Superior temporal gyrus (tissue), 1 donor: ENCODE data around the gene RAB11FIP4.
A peak's percentile ranks its signal among the peaks of the same experiment; 100 is the strongest.

Experiments
- DNase-seq: peaks from one replicate; pipeline ENCODE4 v3.0.0-alpha.2; 2016; ENCODE audit errors: extremely low spot score

RAB11FIP4 gene

DNA sequence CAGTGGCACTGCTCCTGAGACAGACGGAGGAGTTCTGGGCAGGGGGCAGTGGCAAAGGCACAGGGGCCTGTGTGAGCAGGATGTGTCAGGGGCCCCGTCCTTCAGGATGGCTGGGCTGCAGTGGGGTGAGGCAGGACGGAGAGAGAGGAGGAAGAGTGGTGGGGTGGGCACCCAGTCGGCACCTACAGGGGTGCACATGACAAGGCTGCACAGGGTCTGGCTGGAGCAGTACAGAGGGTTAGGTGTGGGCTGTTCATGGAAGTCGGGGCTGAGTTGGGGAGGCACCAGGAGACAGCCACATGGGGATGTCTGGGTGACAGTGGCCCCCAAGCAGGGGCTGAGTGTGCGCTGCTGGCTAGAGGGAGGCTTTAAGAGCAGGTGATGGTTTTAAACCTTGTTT is 106.0 kb downstream of the RAB11FIP4 start:
- no peak for DNase-seq

DNA sequence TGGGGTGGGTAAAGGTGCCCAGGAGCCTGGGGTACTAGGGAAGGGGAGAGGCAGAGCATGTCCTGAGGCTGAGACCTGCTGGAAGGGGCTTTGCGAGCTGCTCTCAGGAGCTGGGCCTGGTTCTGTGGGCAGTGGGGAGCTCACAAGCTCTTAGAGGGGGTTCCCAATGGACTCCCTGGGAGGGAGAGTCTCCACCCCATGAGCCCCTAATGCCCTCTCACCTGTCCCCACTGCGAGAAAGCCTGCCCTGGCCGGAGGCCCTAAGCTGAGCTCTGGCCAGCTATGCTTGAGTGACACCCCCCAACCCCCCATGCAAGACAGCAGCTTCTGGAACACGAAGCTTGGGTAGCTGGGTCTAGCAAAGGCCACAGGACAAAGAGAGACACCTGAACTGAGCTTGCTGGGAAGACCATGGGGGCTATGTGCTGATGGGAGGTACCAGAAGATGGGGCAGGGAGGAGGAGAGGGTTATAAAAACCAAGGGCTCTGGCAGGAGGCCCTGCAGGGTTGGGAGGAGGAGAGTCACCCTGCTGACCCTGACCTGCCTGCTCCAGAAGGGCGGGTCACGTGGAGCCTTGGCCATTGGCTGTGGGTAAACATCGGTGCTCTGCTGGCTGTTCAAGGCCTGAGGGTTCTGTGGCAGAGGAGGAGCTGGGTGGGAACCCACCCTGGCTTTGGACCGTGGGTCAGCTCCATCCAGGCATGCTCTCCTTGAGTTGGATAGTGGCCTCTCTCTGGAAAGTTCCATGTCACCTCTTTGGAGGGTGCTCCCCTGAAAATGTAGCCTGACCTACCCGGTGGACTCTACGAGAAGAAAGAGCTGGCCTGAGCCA is 106.7 kb downstream of the RAB11FIP4 start:
- DNase-seq, result no peak

DNA sequence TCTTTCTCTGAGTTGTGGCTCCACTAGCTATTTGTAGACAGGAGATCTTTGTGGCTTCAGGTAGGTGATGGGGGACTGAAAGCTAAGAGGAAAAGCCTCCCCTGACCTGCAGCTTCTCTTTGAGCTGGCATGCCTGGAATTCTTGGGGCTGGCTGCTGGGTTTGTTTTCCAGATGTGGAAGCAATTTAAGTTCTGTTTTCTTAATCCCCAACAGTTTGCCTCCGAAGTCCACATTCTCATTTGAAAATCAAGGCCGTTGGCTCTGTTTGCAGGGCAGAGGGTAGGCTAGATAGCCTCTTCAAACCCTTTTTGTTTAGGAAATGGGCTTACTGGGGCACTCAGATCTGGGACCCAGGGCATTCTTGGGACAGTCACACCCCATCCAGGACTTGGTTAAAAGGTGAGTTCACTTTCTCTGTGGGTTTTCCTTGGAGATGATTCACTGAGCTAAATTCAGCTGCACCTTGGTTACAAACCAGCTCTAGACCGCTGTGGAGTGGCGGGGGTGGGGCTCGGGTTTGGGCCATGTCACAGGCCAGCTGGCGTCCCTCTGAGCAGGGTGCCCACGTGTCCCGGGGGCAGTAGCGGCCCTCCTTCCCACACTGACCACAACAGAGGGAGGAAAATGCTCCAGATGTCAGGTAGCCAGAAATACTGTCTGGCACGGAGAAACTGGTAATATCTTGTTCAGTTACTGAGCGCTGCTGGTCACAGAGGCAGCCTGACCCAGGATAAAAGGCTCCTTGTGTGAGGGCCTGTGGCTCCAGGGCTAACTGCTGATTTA is 108.5 kb downstream of the RAB11FIP4 start:
- peak; percentile 76 for DNase-seq

DNA sequence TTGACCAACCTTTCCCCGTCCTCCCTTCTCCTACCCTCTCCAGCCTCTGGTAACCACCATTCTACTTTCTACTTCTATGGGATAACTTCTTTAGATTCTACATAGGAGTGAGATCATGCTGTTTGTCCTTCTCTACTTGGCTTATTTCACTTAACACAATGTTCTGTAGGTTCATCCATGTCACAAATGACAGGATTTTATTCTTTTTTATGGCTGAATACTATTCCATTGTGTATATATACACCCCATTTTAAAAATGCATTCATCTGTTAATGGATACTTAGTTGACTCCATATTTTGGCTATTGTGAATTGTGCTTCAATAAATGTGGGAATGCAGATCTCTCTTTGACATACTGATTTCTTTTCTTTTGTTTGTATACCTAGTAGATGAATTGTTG is 115.0 kb downstream of the RAB11FIP4 start:
- no peak for DNase-seq

DNA sequence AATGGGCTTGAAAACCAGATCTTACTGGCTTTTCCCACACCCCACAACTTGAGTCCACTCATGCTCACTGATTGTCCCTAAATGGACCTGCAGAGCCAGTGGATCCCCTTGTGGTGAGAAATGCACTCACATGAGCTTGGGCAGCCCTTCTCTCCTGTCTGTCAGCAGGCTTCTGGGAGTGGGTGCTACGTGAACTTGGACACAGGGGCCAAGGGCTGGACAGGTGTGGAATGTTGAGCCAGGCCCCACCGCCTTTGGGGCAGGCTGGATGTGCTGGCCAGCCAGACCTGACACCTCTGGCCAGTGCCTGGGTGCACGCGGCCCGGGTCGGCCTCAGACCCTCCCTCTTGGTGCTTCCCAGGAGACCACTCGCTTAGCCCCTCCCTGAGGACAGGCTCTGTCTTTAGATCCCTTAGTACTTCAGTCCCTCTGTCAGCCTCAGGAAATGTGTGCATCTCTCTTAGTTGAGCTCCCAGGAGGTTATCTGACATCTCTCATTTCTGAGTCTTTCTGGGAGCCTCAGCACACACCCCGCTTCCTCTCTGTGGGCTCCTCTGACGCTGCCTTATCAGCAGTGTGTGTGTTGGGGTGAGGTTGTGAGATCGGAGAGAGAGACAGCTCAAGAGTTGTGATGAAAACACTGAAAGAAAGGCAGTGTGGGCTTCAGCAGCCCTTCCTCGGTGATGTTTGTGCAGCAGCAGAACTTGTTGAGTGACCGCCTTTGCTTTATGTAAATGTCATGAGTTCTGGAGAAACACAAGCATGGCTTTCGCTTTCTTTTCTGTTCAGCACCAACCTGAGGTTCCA is 117.0 kb downstream of the RAB11FIP4 start:
- peak; percentile 66 for DNase-seq

DNA sequence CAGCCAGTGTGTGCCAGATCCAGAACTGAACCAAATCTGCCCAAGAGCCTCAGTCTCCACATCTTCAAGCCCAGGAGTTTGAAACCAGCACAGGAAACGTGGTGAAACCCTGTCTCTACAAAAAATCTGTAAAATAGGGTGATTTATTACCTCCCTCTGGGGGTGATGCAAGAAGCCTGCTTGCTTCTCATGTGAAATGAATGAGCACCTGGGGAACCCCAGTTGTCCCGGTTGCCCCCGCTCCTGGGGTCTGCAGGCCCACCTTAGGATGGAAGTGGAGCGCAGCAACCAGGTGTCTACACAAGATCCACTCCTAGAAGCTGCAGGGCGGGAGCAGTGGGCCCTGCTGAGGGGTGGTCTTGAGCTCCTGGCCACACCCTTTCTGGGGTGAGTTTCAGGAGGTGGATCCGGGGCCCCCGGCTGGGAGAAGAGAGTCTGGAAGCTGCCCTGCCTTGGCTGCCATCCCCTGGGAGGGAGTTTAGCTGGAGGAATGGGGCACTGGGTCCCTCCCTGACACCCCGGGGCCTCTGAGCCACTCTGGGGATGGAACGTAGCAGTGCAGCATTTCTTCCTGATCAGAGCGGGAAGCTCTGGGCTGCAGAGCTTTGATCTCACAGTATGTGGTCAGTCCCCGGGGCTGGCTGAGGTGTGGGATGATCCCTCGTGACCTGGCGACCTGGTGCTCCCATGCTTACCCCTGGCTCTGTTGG is 117.8 kb downstream of the RAB11FIP4 start:
- DNase-seq, result no peak

DNA sequence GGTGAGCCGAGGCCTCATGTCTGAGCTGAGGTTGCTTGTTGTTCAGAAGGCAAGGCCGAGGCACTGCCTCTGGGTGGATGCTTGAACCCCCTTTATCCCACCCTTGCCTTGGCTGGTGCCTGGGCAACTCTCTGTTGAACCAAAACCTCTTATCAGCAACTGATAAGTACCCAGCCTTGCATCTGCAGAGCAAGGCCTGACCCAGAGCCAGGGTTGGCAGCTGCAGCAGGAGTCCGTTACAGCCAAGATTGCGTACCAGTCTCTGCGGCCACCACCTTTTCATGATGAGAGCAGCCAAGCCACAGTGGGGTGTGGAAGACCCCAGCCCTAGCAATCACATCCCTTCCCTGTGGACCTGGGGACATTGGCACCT is 118.3 kb downstream of the RAB11FIP4 start:
- no peak for DNase-seq

DNA sequence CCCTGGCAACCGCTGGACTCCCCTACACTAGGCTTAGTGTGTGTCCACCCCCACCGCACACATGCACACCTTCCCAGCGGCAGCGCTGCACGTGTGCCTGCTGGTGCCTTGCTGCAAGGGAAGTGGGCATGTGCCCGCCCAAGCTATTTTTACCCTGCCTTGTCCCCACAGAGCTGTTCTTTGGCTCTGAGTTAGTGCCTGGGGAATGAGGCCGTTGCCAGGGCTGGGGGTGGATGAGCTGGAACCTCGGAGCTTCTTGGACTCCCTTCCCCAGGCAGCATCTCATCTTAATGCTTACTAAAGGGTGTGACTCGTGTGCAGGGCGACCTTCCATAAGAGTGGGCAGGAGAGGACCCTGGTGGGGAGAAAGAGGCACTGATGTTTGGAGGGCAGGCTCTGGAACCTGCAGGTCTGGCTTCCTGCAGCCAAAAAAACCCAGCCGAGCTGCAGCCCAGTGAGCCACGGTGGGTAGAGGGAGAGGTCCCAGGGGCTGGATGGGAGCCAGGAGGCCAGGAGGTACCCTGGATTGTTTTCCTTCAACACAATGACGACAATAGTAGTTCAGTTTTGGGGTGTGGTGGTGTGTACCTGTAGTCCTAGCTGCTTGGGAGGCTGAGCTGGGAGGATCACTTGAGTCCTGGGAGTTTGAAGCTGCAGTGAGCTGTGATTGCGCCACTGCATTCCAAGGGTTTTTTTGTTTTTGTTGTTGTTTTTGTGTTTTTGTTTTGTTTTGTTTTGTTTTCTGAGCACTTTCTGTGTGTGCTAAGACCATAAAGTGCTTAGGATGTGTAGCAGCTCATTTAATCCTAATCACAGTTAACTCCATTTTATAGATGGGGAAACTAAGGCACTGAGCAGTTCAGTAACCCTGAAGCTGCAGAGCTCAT is 119.1 kb downstream of the RAB11FIP4 start:
- DNase-seq, result peak; percentile 76

DNA sequence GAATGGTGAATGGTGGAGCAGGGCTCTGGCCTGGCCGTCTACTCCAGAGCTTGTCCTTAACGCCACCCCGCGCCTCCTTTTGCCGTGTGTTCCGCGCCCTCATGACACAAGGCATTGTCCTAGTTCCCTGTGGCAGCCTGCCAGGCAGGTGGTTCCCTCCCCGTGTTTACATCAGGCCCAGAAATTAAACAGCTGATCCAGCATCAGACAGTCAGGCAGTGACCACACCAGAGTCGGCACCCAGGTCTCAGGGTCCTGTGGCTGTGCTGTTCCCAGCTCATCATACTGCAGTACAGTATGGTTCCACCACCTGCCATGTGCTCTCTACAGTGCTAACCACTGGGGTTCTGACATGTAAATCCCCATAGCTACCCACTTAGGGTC is 119.7 kb downstream of the RAB11FIP4 start:
- peak; percentile 47 for DNase-seq

DNA sequence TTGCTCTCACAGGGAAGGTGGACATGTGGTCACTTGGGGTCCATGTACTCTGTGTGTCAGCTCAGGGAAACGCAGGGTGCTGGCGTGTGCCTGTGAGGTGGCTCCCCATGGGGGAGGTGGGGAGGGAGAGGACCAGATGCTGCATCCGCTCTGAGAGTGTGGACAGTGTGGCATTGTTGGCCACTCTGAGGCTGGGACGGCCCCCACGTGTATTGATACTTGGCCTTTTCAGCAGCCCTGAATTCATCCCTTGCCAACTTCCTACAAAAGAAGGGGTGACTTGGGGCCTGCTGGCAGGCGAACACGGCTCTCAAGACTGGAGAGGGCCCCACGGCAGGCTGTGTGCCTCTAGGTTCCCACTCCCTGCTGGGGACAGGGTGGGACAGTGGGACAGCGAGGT is 120.1 kb downstream of the RAB11FIP4 start:
- DNase-seq, result peak; percentile 82

DNA sequence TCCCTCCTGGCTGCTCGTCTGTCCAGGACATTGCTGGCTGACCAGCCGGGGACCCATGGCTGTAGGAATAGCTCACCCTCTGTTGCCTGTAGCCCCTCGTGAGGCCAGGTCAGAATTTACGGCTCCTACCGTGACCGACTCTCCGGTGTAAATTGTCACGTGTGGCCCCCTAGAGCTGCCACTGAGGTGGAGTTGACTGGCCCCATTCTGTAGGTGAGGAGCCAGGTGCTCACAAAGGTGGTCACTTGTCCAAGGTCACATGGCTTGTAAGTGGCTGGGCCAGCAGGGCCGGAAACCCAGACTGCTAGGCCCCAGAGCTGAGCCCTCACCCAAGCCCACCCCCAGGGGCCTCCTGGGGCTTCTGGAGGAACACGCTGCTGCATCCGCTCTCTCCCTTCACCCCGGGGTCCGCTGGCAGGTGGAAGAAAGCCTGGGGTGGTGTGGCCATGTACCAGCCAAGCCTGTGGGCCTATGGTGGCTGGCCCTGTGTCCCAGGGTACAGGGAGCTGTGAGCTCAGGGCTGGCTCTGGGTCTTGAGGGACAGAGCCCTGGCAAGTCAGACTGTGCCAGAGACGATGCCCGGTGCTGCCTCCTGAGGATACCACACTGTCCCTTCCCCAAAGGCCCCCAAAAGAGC is 120.7 kb downstream of the RAB11FIP4 start:
- DNase-seq, result no peak

DNA sequence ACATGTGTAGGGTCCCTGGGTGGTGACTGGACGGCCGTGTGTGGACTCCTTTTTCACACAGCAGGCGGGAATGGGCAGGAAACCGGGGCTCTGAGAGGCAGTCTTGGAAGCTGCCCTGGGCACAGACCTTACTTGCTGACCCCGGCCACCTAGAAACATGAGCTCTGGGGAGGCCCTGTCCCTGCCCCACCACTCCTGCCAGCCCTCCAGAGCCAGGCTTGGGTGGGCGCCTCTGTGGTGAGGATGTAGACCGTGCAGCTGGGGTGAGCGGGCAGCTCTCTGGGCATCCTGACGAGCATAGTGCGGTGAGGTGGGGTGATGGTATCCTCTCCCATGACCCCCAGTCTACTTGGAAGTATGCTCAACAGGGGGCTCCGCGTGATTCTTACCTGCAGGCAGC is 121.3 kb downstream of the RAB11FIP4 start:
- DNase-seq, result no peak

DNA sequence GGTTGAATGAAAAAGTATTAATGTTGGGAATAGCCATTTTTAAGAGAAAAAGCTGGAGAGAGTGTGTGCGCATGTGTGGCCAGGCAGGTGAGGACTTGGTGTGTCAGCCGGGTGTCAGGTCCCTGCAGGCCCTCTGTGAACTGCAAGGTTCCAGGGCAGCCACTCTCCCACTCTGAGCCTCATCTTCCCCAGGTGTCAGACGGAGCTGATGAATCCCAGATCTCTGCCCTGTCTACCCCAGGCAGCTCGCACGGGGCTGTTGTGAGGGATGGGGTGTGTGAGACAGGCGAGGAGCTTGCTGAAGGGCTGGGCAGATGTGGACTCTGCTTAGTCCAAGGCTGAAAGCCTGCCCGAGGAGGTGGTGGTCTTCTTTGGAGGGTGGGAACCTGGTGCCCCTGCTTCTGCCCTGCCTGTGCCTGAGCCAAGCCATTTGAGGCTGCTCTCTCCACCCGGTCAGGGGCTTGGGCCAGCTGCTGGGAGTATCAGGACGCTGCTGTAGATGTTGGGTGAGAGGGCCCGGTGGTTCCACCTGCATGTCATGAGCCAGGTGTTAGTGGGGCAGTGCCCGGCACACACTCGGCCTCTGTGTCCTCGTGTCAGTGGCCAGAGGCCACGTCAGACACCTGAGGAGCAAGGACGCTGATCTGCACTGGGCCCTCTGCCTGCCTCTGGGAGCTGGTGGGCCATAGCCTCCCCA is 122.4 kb downstream of the RAB11FIP4 start:
- no peak for DNase-seq

DNA sequence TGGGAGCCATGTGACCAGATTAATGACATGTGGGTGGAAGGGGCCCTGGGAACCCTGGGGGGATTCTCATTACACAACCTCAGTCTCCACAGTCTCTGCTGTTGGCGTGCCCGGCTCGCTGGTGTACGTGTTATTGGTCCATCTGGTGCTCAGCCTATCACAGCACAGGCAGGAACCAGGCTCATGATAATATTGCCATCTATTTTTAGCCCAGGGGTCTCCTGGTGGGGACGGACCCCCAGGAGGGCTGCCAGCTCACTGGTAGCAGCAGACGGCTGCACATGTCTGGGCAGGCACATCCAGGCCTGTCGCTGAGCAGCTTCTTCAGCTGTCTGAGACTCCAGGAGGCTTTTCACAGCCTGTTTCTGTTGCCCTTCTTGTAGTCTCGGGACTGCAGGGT is 123.8 kb downstream of the RAB11FIP4 start:
- no peak for DNase-seq

DNA sequence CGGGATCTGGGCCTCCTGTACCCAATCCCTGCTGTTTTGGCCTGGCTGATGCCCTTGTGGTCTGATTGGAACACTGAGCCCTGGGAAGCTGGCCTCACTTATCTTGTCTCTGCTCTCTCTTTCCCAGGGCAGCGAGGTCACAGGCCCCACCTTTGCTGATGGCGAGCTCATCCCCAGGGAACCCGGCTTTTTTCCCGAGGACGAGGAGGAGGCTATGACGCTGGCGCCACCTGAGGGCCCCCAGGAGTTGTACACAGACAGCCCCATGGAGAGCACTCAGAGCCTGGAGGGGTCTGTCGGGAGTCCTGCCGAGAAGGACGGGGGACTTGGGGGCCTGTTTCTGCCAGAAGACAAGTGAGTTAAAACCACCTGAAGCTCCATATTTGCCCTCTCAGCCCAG is 126.0 kb downstream of the RAB11FIP4 start:
- no peak for DNase-seq

DNA sequence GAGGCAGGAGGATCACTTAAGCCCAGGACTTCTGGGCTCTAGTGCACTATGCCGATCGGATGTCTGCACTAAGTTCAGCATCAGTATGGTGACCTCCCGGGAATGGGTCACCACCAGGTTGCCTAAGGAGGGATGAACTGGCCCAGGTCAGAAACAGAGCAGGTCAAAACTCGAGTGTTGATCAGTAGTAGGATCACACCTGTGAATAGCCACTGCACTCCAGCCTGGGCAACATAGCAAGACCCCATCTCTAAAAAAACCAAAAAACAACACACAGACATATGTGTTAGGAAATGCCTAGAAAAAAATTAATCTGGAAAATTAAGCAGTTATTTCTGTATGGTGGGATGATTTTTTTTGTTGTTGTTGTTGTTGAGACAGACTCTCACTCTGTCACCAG is 127.0 kb downstream of the RAB11FIP4 start:
- DNase-seq, result no peak

DNA sequence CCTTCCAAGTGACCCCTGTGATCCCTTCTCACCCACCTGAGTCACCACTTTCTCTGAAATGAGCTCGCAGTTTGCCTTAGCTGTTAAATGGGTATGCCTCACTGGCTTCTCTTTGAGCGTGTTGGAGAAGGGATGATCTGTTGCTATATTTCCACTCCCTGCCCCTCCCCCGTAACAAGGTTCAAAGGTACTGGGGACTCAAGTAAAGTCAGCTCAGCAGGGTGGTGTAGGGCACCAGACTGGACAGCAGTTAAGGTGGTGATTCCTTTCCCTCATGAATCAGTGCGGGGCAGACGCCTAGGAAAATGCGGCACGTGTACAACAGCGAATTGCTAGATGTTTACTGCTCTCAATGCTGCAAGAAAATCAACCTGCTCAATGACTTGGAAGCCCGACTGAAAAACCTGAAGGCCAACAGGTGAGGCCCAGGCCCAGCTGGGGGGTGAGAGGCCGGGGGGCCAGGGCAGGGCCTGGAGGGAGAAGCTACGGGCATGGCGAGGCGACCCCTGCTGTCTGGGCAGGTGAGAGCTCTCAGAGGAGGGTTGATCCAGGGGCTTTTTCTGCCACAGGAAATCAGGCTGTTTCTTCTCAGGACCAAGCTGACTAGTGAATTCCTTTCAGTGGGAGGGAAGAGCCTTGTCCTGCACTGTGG is 130.3 kb downstream of the RAB11FIP4 start:
- no peak for DNase-seq

DNA sequence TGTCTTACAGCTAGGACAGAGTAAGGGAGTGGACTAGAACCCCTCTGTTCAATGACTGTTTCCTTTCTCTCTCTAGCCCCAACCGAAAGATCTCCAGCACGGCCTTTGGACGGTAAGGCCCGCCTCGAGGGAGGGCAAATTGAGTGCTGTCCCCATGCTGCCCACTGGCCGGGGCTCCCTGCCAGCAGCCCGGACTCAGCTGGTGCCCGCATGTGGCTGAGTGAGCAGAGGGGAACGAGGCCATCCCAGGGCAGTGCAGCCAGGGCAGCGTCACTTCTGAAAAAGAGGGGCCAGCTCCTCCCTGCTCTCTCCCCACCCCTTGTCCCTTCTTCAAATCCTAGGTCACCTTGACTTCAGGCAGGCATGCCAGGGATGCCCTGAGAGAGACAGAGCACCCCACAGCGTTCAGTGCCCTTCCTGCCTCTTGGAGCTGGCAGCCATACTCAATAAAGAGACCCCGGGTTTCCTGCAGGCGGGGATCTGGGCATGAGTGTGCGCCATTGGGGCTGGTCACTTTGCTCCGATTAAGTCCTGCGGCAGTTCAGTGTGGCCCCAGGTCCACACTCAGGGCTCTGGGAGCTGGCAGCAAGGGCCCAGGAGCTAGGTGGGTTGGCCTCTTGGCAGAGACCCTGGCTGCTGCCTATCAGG is 130.9 kb downstream of the RAB11FIP4 start:
- DNase-seq, result no peak
